Measurements from ENCODE around the gene SLC6A15. TPM values are rescaled to one million over a fixed set of nuclear protein-coding genes. Genes with fewer than 3 reads are reported as not detected.

SLC6A15 gene
- total RNA-seq: 0.25 TPM

DNA sequence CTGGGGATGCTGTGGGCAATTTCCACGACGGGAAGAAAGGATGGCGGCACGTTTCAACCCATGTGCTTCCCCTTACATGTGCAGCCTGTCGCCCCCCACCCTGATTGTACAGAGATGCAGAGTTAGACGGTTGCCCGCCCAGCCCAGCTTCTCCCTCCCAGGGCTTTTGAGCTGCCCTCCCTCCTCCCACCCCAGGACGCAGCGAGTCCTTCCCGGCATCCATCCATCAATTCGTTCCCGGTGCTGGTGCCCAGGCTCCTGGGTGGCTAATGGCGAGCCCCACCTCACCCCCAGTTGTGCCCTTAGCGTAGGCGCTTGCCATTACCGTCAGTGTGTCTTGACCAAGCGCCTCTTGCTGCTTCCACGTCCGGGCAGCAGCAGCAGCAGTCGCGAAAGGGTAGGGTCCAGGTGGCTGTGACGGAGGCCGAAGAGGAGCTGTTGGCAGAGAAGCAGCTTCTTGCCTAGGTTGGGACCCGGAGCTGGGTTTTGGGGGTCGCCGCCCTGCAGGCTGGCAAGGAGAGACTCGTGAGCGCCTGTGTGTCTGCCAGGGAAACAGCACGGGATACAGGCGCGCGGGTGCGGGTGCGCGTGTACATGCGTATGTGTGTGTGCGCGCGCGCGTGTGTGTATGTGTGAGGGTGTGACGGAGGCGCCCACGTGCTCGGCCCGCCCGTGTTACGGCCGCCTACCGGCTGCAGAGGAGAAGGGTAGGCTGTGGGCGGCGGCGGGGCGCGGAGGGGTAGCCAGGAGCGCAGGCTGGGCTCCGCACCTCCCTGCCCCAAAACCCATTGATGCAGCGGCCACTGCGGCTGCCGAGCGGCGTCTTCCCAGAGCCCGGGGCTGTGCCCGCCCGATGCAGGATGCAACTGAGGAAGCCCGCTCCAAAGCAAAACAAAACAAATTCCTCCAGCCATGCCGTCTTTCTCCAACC lies at the start of gene SLC6A15:
Gene SLC6A15, minus strand, starts transcription at position 602 of the 931 bp plus-strand sequence. CDS start 20,679 bp downstream, outside the sequence.
- no peak for DNase-seq (ENCODE audit: low spot score)

DNA sequence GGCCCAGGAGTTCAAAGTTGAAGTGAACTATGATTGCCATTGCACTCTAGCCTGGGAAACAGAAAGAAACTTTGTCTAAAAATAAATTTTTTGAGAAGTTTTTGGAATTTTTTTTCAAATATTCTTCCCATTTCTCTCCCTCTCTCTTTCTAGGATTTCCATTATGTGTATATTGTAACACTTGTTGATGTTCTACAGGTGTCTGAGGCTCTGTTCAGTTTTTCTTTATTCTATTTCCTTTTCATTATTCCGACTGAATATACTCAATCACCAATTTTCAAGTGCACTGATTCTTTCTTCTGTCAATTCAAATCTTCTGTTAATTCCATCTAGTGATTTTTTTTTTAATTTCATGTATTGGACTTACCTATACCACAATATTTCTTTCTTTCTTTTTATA lies 48.3 kb upstream of the SLC6A15 start:
- DNase-seq (ENCODE audit: low spot score) (no peak), ATAC-seq (no peak)

More for the DNA sequence above, at the start of gene SLC6A15:
- no peak for ATAC-seq

DNA sequence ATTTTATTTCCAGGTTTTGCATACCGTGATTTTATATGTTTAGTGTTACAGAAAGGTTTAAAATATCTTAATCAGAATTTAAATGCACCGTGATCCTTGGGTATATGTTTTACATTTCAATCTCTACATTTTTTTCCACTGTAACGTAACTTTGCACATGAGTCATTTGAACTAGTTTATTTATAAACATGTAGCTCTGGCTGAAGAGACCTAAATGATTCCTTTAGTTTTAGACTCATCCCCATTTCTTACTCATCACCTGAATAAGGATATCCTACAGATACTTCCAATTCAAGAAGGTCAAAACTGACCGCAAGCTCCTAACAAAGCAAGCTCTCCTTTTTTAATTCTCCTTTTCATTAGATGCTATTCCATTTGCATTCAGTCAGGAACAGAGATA lies 42.7 kb upstream of the SLC6A15 start:
- ATAC-seq: no peak
- DNase-seq (ENCODE audit: low spot score): no peak

DNA sequence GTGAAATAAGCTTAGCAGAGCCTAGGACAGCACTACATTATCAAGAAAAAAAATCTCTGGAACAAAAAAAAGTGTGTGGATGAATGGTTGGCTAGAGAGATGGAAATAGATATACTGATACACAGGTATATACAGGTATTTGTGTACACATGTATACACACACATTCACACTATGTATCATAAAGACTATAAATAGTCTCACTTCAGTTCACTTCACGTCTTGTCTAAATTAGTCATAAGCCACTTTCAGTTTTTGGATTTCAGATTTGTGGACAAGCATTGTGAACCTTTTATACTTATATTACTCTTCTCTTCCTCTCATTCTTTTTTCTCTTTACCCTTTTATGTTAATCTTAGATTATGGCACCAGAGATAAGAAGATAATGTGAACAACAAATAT lies 41.8 kb upstream of the SLC6A15 start:
- DNase-seq (ENCODE audit: low spot score) (no peak), ATAC-seq (no peak)

DNA sequence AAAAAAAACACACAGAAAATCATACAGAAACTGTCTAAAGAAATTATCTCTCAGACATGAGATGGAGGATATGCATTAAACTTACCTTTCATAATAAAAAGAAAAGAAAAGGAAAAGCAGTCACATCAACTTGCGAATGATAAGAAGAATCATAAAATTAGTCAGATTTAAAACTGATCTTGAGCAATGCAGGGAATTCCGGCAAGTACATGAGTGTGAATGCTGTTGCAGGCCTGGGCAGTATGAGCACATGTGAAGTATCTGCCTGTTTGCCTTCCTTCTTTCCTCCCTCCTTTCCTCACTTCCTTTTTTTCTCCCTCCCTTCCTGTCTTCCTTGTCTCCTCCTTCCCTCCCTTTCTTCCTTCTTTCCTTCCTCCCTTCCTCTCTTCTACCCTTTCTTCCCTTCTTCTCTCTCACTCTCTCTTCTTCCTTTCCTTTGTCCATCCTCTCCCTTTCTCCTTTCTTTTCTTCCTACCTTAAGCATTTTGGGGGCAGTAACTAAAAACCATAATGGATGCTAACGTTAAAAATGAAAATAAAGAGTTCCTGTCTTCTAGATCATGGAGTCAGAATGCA lies 38.5 kb upstream of the SLC6A15 start:
- ATAC-seq: no peak
- DNase-seq (ENCODE audit: low spot score): no peak

DNA sequence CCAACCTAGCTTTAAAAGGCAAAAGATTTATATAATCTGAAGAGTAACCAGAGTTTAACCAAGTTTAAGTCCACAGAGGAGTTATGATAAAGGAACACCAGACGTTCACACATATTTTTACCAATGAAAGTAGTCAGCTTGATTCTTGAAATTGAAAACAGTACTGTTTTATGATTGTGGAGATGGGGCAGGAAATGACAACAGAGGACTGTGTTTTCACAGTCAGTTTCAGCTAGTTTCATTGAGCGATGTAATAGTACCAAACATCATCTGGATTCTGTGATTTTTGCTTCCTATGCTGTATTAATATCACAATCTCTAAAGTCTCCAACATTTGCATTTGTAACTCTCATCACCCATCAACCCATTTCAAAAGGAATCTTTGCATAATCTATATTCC lies 34.2 kb upstream of the SLC6A15 start:
- ATAC-seq (no peak), DNase-seq (ENCODE audit: low spot score) (no peak)

DNA sequence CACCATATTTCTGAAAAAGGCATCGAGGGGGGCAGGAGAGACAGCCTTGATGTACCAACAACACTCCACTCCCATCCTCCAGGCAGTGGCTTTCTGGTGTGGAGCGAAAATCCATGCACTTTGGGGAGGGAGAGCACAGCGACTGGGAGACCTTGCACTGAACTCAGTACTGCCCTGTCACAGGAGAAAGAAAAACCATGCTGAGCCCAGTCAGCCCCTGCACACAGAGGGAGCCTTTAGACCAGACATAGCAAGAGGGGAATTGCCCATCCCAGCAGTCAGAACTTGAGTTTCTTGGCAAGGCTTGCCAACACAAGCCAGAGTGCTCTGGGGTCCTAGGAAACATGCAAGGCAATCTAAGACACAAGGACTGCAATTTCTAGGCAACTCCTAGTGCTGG lies 24.8 kb upstream of the SLC6A15 start:
- no peak for DNase-seq (ENCODE audit: low spot score)
- no peak for ATAC-seq

DNA sequence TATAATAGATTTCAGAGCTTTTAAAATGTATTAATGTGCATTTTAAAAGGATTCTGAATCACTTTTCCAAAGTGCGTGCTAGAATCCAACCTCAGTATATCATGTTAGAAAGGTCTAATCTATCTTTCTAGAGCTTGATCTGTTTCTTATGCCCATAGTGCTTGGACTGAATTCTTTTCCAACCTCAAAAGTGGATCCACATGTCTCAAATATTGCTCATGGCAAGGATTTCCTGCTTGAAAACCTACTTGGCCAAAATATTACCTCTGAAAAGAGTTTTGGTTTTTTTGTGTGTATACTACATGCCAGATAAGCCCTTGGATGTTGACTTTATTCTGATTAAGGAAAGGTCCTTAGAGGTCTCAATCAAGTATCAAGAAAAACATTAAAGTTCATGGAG lies 16.9 kb upstream of the SLC6A15 start:
- DNase-seq (ENCODE audit: low spot score): no peak
- no peak for ATAC-seq

DNA sequence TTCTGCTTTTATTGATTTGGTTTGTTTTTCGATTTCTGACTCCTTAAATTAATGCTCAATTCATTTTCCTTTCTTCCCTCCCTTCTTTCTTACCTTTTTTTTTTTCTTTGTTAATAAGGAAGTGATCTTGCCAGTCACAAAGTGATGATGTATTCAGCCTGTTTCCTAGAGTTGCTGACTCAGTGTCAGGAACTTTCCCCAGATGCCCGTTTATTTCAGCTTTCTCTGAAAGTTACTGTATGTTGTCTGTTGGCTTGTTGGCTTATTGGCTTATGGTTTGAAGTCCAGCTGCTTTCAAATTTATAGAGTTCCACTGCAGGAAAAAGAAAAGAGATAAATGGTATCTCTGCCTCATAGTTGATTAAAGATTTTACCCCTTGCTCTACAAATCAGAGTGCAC lies 12.4 kb upstream of the SLC6A15 start:
- no peak for DNase-seq (ENCODE audit: low spot score)

DNA sequence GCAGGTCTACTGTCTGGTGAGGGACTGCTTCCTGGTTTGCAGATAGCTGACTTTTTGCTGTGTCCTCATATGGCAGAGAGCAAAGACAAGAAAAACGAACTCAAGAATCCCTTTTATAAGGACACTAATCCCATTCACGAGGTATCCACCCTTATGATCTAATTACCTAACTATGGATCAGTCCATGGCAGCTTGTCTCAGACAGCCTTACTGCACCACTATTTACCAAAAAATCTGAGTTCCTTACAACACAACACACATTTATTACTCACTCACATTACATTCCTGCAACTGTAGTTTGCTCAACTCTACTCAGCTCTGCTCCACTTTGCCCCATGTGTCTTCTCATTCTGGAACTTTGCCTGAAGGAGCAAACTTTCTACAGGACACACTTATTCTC lies 10.1 kb upstream of the SLC6A15 start:
- DNase-seq (ENCODE audit: low spot score): no peak
- no peak for ATAC-seq

More for the DNA sequence above, 12.4 kb upstream of the SLC6A15 start:
- no peak for ATAC-seq

DNA sequence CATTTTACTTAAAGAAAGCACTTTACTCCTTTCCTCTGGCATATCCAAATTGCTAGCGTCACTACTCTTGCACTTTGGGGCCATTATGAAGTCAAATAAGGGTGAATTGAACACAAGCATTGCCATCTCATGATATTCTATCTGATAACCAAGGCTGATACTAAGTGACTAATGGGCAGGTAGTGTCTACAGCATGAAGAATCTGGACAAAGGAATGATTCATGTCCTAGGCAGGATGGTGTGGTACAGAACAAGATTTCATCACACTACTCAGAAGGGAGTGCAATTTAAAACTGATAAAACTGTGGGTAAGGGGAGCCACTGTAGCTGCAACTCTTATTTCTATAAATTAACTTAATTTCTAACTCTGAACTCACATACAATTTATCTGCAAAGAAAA lies 7.7 kb upstream of the SLC6A15 start:
- DNase-seq (ENCODE audit: low spot score) (no peak), ATAC-seq (no peak)

DNA sequence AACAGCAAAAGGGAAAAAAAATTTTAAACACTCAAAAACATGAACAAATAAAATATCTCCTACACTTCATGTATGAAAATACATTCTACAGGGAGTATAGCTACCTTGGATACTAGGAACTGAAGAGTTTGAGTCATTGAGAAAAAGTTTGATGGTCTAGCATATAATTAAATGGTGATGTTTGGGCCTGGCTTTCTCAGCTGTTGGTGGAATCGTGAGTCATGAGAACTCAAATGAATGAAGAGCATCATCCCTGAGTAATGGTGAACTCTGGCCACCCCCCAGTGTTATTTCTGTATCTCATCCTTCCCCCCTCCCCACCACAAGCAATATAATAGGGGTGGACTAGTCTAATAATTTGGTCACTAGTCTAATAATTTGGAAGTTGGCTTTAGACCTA lies 6.7 kb upstream of the SLC6A15 start:
- ATAC-seq (no peak), DNase-seq (ENCODE audit: low spot score) (no peak)

DNA sequence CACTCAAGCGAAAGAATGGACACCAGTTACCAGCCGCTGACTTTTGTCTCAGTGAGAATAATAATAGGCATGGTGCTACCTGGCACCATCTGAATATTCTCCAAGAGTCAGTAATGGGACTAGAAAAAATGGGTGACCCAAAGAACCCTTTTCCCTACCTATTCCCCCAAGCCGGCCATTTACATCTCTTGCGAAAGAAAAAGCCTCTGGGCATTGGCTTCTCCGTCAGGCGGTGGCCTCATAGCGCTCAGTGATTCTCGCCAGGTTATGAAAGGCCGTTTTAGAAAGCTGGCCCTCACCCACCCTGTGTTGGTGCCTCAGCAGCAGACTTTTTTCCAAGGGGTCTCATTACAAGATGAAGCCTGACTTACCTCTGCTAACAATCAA lies 523 bp upstream of the SLC6A15 start:
- DNase-seq (ENCODE audit: low spot score): no peak
- no peak for ATAC-seq

DNA sequence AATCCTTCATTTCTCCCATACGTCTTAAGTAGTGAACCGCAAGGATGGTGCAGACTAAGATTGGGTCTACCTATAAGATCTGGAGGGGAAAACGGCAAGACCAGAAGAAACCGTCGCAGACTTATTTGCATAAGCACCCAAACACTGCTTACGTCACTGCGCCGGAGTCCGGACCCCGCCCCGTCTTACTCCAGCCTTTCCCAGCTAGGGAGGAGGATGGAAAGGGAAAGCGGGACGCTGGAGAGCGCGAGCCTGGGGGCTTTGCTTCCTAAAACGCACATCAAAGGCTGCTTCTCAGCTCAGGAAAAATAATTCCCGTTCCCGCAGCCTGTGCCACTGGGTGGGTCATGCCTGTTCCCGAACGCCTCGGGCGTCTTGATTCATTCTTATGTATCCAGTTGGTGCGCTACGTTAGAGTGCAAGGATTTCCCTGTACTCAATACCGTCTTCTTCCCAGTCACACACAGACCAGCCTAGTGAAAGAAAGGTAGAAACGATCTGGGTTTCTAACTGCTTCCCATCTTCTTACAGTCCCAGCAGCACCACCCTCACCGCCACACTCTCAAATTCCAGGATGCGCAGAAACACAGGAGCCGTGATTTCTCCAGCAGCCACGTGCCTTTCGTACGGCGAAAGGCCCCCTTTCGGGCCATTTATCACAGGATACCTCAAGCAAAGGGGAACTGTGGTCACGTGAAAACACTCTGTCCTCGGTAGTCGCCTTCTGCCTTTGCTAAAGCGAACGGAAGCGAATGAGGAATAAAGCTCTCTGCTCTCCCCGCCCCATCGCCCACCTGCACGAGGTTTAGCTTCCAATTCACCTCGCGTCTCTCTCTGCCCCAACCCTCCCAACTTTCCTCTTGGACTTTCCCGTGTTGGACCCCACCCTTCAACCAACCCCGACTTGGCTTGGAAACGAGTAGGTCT lies 1.1 kb downstream of the SLC6A15 start:
- DNase-seq (ENCODE audit: low spot score): no peak
- no peak for ATAC-seq

DNA sequence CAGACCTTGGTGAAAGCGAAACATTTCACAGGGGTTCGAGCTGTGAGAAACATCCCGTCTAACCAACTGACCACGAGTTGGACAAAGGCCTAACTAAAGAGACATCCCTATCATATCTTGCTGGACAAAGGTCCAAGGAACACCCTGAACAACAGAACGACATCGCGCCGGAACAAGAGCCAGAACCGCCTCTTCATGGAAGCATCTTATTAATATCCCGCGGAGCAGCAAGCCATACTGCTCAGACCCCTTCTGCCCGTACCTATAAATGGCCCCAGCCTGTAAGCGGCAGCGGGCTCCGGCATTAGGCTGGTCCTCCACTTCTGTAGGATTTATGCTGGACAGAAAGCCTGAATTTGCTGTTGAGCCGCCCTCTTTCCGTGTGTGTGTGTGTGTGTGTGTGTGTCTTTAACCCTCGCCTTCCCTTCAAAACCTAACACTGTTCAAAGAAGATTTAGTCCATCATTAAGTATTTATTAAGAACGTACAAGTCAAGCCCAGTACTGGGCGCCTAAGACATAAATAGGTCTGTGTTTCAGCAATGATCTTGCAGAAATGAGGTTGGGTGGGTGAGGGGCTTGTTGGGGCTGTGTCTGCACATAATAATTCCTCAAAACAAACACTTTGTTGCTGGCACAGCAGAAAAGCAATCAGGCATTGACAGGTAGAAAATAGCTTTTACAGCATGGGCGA lies 1.9 kb downstream of the SLC6A15 start:
- no peak for DNase-seq (ENCODE audit: low spot score)
- ATAC-seq: no peak

DNA sequence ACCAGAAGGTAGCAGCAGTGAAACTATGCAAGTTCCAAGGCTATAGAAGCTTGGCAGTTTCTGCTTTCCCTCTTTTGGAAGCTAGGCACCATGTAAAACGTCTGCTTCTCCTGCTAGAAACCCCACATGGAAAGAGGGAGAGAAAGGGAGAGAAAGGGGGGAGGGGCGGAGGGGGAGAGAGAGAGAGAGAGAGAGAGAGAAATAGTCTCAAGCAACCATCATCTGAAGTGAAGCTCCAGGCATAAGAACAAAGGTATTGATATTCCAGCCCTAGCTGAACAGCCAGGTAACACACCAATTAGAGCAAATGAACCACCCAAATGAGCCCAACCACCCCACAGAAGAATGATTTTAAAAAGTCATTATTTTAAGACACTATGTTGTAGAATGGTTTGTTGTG lies 8.5 kb downstream of the SLC6A15 start:
- DNase-seq (ENCODE audit: low spot score) (no peak), ATAC-seq (no peak)

DNA sequence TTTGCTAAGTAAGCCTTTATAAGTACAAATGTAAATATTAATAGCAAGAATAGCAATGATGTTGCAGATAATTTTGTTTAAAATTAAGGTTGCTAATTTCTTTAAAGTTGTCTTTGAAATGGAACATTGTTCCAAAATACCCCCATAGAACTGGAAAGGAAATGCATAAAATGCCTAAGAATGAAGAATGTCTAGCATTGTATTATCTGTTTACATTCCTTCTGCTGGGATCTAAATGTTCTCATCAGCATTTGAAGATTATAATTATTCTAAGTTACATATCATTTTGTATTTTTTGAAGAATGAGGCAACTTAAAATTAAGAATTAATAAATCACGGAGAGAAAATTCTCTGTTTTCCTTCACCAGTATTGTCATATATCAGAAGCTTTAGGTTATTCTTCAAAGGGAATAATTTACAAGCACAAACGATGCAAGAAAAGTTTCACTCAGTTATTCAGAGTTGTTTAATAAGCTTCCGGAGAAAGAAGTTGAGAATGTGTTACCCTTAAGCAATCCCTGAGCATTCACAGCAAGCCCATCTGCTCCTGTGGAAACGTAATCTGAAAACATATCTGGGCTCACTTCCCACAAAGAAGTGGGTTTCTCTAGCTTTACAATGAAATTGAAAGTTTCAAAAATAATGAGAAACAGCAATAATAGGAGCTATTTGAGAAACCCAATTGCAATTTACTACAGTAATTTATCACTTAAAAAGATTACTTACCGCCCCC lies 21.3 kb downstream of the SLC6A15 start:
- DNase-seq (ENCODE audit: low spot score): no peak
- ATAC-seq: no peak

DNA sequence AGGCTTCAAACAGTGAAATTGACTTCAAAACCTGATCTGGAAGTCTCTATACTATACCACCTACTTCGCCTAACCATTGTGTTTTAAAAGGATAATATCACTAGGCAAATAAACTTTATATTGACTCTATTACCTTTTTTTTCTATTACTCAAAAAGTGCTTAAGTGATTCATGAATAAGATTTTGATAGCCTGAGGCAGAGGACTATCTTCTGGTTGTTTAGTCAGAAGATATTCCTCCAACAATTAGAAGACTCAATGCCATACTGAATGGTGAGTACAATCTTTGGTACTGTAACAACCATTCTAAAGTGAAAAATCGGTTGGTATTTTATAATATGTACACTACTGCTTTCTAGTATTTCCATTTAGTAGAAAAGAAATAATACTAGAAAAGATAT lies 22.8 kb downstream of the SLC6A15 start:
- DNase-seq (ENCODE audit: low spot score): no peak
- no peak for ATAC-seq

DNA sequence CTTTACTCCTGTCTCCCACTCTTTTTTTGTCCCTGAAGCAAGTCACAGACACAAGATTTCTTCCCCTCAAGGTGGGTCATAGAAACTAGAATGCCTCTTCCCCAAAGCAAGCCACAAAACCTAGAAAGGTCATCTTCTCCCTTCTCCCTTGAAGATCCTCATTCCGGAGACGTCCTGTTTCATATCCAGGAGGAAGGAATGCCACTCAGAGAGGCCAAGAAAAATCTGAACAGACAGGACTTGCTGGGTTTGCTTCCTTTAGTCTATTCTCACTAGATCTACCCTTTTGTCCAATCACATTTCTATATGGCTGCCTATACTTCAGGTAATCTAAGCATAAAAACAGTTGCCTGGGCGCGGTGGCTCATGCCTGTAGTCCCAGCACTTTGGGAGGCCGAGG lies 23.7 kb downstream of the SLC6A15 start:
- DNase-seq (ENCODE audit: low spot score) (no peak), ATAC-seq (no peak)

DNA sequence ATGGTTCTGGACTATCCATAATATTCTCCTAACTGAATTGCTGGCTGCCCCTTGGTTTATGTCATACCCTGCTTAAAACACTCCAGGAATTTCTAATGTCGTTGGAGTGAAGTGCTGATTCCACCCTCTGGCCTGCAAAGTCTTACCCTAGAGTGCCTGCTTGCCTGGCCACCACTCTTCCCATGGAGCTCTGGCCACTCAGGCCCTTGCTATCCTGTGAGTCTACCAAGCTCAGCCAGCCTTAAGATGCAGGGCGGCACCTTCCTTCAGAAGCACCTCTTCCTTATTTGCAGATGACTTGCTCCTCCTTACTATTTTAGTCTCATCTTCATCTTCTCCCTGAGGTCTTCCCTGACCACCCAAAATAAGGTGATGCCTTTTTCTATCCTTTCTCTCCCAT lies 35.3 kb downstream of the SLC6A15 start:
- ATAC-seq (no peak), DNase-seq (ENCODE audit: low spot score) (no peak)

Measured in left lobe of liver (tissue), 2 donors.